NCI-H2029 treated with DMSO at 0.1 percent for 48 hours (cell line): ENCODE data around the gene SSH2.
"Not testable (repeated sequence)": the region's sequence is repeated elsewhere in the genome, so short reads cannot be mapped to it uniquely, and the experiment has no call there.

Source experiments
- DNase-seq: peaks from one replicate; lab custom pipeline; 2025; lab: John Stamatoyannopoulos, UW

SSH2 gene

GRCh38 chr17:29880031-29880430 is 50.0 kb downstream of the SSH2 start:
- DNase-seq = no peak

GRCh38 chr17:29874931-29875596 is 55.0 kb downstream of the SSH2 start:
- DNase-seq = no peak

GRCh38 chr17:29874358-29874757 is 55.7 kb downstream of the SSH2 start:
- DNase-seq = not testable (repeated sequence)

GRCh38 chr17:29873476-29873875 is 56.6 kb downstream of the SSH2 start:
- DNase-seq = no peak

- no peak for DNase-seq
These were observed 59.1 kb downstream of the SSH2 start for GRCh38 chr17:29870836-29871465.

GRCh38 chr17:29867643-29868181 is 62.3 kb downstream of the SSH2 start:
- no peak for DNase-seq

GRCh38 chr17:29866746-29867404 is 63.2 kb downstream of the SSH2 start:
- no peak for DNase-seq

GRCh38 chr17:29864615-29865014 is 65.4 kb downstream of the SSH2 start:
- no peak for DNase-seq

GRCh38 chr17:29864123-29864522 is 65.9 kb downstream of the SSH2 start:
- not testable (repeated sequence) for DNase-seq

- DNase-seq = no peak
These were observed 67.1 kb downstream of the SSH2 start for GRCh38 chr17:29862951-29863350.

- no peak for DNase-seq
These were observed 67.9 kb downstream of the SSH2 start for GRCh38 chr17:29862127-29862526.

- DNase-seq = not testable (repeated sequence)
These were observed 70.6 kb downstream of the SSH2 start for GRCh38 chr17:29859445-29859844.

GRCh38 chr17:29857823-29858222 is 72.2 kb downstream of the SSH2 start:
- DNase-seq = no peak

- DNase-seq = not testable (repeated sequence)
These were observed 72.9 kb downstream of the SSH2 start for GRCh38 chr17:29857105-29857504.

- DNase-seq = no peak
These were observed 74.3 kb downstream of the SSH2 start for GRCh38 chr17:29855686-29856085.

- DNase-seq = no peak
These were observed 81.3 kb downstream of the SSH2 start for GRCh38 chr17:29848737-29849136.

- no peak for DNase-seq
These were observed 82.3 kb downstream of the SSH2 start for GRCh38 chr17:29847527-29848400.

GRCh38 chr17:29847118-29847517 is 82.9 kb downstream of the SSH2 start:
- DNase-seq = no peak

- DNase-seq = no peak
These were observed 83.7 kb downstream of the SSH2 start for GRCh38 chr17:29846298-29846697.

- DNase-seq = no peak
These were observed 85.5 kb downstream of the SSH2 start for GRCh38 chr17:29844339-29845048.

GRCh38 chr17:29840884-29841283 is 89.1 kb downstream of the SSH2 start:
- no peak for DNase-seq
